Type B pancreatic cell (in vitro differentiated cells): ENCODE results near the gene HPS5. TPM values are rescaled to one million over a fixed set of nuclear protein-coding genes. Genes with fewer than 3 reads are reported as not detected.

ENCODE experiments used
- DNase-seq: peaks from one replicate; pipeline ENCODE4 v3.0.0; 2021; ENCODE audit warnings: mixed read lengths; ENCODE audit not compliant: unreplicated experiment; ENCODE audit errors: extremely low spot score
- H3K27ac Mint-ChIP-seq: 2 replicates; pipeline ENCODE4 v1.8.0; 2021; ENCODE audit warnings: mild to moderate bottlenecking, mixed read lengths
- H3K27me3 Mint-ChIP-seq: 2 replicates; pipeline ENCODE4 v1.8.0; 2021; ENCODE audit warnings: mixed read lengths
- H3K36me3 Mint-ChIP-seq: 2 replicates; pipeline ENCODE4 v1.8.0; 2021; ENCODE audit warnings: mixed read lengths
- H3K4me1 Mint-ChIP-seq: one replicate; pipeline ENCODE4 v1.8.0; 2021; ENCODE audit warnings: mixed read lengths; ENCODE audit not compliant: unreplicated experiment
- H3K4me3 Mint-ChIP-seq: 2 replicates; pipeline ENCODE4 v1.8.0; 2021; ENCODE audit warnings: mild to moderate bottlenecking, mixed read lengths
- H3K9me3 Mint-ChIP-seq: 2 replicates; pipeline ENCODE4 v1.8.0; 2021; ENCODE audit warnings: mixed read lengths
- total RNA-seq: library from RNA; stranded (reverse); gene quantifications from 2 replicates; pipeline ENCODE4 v1.2.1, GENCODE V29; 2021; ENCODE audit warnings: low replicate concordance
- TF ChIP-seq, protein P1 (sequence below): fragments of 200-600 bp; sonication (generic); conservative IDR thresholded peaks from 2 replicates; pipeline ENCODE4 v1.5.0; 2021; ENCODE audit warnings: antibody characterized with exemption, mild to moderate bottlenecking

HPS5 gene
- total RNA-seq, 1 donor from 2014 or later, result 18.9 TPM

GRCh38 chr11:18312663-18313420, 9.1 kb downstream of the HPS5 start:
- Mint-ChIP-seq H3K27me3 (no peaks in the 10 kb centered on the region), H3K4me1 (peaks cover 4% of the 10 kb centered on the region), H3K9me3 (no peaks in the 10 kb centered on the region), H3K36me3 (peaks cover 22% of the 10 kb centered on the region), H3K27ac (peak overlapping the region; percentile 84), H3K4me3 (peak overlapping the region; percentile 6)
- TF ChIP-seq, protein P1, sequence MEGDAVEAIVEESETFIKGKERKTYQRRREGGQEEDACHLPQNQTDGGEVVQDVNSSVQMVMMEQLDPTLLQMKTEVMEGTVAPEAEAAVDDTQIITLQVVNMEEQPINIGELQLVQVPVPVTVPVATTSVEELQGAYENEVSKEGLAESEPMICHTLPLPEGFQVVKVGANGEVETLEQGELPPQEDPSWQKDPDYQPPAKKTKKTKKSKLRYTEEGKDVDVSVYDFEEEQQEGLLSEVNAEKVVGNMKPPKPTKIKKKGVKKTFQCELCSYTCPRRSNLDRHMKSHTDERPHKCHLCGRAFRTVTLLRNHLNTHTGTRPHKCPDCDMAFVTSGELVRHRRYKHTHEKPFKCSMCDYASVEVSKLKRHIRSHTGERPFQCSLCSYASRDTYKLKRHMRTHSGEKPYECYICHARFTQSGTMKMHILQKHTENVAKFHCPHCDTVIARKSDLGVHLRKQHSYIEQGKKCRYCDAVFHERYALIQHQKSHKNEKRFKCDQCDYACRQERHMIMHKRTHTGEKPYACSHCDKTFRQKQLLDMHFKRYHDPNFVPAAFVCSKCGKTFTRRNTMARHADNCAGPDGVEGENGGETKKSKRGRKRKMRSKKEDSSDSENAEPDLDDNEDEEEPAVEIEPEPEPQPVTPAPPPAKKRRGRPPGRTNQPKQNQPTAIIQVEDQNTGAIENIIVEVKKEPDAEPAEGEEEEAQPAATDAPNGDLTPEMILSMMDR, result no peak
- no peak for DNase-seq

DNA sequence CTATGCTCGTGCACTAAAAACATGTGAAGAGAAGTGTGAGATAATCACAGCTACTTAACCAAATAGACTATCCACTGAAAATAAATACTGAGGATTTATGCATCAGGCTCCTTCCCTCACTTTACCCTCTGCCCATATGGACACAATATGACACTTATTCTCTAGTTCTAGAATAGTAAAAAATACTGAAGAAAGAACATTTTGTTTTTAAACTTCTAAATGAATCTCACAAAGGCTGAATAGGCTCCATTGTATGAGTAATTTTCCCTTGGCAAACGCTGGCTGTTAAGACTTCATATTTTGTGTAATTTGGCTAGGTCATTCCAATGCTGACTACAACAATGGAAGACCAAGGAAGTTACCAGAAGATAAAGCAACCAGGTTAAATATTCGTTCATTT, 9.9 kb downstream of the HPS5 start:
- H3K9me3 Mint-ChIP-seq, result no peaks in the 10 kb centered on the region
- no peaks in the 10 kb centered on the region for H3K27me3 Mint-ChIP-seq
- peaks cover 19% of the 10 kb centered on the region for H3K36me3 Mint-ChIP-seq
- DNase-seq, result no peak
- no peak overlapping the region for H3K4me3 Mint-ChIP-seq
- TF ChIP-seq, protein P1, result no peak
- peak overlapping the region; percentile 12 for H3K27ac Mint-ChIP-seq
- H3K4me1 Mint-ChIP-seq, result peaks cover 4% of the 10 kb centered on the region

GRCh38 chr11:18310800-18311340, 11.1 kb downstream of the HPS5 start:
- peaks cover 23% of the 10 kb centered on the region for H3K36me3 Mint-ChIP-seq
- no peak overlapping the region for H3K4me3 Mint-ChIP-seq
- H3K27me3 Mint-ChIP-seq, result no peaks in the 10 kb centered on the region
- TF ChIP-seq, protein P1, result no peak
- H3K9me3 Mint-ChIP-seq, result no peaks in the 10 kb centered on the region
- H3K4me1 Mint-ChIP-seq, result peaks cover 4% of the 10 kb centered on the region
- peak overlapping the region; percentile 2 for H3K27ac Mint-ChIP-seq
- DNase-seq, result no peak

DNA sequence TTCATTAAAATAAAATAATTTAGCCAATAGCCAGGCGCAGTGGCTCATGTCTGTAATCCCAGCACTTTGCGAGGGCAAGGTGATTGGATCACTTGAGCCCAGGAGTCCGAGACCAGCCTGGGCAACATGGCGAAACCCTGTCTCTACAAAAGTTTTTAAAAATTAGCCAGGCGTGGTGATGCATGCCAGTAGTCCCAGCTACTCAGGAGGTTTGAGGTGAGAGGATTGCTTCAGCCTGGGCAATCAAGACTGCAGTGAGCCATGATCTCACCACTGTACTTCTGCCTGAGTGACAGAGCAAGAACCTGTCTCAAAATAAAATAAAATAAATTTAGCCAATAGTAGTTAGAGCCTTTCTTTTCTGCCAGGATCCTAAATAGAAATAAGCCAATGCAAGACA, 12.2 kb downstream of the HPS5 start:
- peaks cover 27% of the 10 kb centered on the region for H3K36me3 Mint-ChIP-seq

GRCh38 chr11:18308242-18308641, 13.7 kb downstream of the HPS5 start:
- peaks cover 27% of the 10 kb centered on the region for H3K36me3 Mint-ChIP-seq
- no peaks in the 10 kb centered on the region for H3K9me3 Mint-ChIP-seq
- peaks cover 4% of the 10 kb centered on the region for H3K4me1 Mint-ChIP-seq
- no peak for DNase-seq
- H3K27ac Mint-ChIP-seq, result no peak overlapping the region
- TF ChIP-seq, protein P1, result no peak
- H3K4me3 Mint-ChIP-seq, result no peak overlapping the region
- no peaks in the 10 kb centered on the region for H3K27me3 Mint-ChIP-seq

More for the DNA sequence above, 12.2 kb downstream of the HPS5 start:
- Mint-ChIP-seq H3K9me3 (no peaks in the 10 kb centered on the region), H3K4me3 (no peak overlapping the region), H3K27ac (no peak overlapping the region), H3K27me3 (no peaks in the 10 kb centered on the region), H3K4me1 (peaks cover 4% of the 10 kb centered on the region)
- TF ChIP-seq, protein P1, result no peak
- DNase-seq, result no peak
